Activated T-cell treated with anti-CD3 and anti-CD28 coated beads for 48 hours (primary cell): ENCODE data around the gene CRTAC1.
"Not testable (repeated sequence)": the region's sequence is repeated elsewhere in the genome, so short reads cannot be mapped to it uniquely, and the experiment has no call there.

Experiments
- DNase-seq: peaks from one replicate; pipeline ENCODE4 v3.0.0-alpha.2; 2020; ENCODE audit warnings: low read depth

The CRTAC1 gene

DNA sequence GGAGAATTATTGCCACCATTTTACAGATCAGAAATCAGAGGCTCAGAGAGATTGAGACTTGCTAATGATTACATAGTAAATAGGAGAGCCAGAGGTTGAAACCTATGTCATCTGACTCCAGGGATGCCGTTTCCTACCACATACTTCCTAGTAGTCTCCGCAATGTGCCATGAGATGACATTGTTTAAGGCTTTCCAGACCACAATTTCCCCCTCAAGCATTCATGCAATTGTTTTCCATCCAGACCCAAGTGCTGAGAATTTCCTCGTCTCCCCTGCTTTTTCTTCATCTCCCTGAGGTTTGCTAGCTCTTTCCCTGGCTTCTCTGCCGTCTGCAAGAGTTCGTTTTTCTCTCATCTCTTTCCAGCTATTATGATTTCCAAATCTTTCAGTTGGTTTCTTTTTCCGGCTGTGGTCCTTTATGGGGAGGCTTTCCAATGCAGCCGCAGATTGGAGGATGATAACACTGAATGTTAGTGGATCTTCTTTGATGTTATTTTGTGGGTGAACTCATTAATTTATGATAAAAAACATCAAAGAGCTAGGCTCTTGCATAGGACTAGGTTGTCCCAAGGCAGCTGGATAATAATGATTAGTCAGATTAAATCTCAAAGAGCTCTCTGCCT, 187.7 kb downstream of the CRTAC1 start:
- DNase-seq, result no peak

- DNase-seq, result not testable (repeated sequence)
Observed at GRCh38 chr10:97842114-97842513, 188.3 kb downstream of the CRTAC1 start.

DNA sequence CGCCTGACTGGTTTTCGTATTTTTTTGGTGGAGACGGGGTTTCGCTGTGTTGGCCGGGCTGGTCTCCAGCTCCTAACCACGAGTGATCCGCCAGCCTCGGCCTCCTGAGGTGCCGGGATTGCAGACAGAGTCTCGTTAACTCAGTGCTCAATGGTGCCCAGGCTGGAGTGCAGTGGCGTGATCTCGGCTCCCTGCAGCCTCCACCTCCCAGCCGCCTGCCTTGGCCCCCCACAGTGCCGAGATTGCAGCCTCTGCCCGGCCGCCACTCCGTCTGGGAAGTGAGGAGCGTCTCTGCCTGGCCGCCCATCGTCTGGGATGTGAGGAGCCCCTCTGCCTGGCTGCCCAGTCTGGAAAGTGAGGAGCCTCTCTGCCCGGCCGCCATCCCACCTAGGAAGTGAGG, 189.3 kb downstream of the CRTAC1 start:
- DNase-seq, result not testable (repeated sequence)

DNA sequence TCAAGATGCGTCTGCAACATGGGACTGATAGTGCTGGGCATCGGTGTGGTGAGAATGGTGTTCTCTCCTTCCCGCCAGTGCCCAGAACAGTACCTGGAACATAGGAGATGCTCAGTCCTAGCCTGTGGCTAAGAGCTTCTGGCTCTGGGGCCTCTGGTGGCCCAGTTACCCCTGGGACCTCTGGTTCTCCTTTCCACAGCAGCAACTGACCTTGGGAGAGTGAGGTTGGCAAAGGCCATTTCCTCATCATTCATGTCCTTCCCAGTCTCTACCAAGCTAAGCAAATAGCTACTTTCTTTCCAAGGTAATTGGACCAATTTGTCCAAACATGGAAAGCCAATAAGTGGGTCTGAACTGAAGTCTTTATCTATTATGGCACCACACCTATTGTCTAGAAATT, 192.3 kb downstream of the CRTAC1 start:
- DNase-seq, result no peak

DNA sequence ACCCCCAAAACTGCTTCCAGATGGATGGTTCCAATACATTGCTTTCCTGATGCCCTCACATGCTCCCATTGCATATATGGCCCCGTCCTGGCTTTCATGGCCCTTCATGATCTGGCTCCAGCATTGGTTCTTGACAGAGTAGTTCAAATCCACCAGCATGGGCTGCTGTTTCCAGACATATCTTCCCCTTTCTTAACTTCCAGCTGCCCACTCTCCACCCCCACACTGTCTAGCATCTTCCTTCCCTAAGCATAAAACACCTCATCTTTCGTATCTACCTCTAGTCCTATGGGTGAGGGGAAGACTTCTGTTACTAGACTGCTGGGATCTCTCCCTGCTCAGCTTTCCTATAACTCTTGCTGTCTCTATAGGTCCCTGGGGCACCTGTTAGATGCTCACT, 194.0 kb downstream of the CRTAC1 start:
- no peak for DNase-seq

DNA sequence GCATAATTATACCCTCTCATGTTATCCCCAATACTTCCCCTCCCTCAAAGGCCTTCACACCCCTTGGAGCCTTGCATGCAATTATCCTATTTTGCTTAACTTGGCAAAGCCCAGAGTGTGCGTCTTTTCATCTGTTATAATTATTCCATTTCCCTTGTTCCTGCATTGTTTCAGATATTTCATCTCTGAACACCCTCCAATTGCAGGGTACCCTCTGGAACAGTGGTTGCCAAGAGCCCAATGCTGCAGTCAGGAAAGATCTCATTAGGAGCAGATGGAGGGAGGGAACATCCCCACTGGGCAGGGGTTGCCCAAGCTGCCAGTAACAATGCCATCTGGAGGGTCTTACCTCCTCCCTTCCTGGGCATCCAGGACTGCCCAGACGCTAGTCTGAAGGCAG, 199.2 kb downstream of the CRTAC1 start:
- DNase-seq, result no peak

DNA sequence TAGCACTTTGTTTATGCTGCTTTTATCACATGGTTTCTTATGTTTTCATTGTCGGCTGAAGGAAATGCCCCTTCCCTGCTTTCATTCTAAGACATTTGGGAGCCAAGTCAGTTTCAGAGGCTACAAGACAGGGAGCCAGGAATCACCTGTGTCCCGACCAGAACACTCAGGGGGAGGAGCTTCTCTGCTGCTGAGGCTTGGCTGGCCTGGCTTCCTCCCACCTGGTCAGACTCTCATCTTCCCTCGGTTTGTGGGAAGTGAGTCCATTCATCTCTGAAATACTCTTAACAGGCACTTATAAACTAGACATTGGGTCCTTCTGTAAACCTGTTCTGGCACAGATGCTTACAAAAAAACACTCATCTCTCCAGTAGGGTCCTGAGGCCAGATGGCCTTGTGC, 200.4 kb downstream of the CRTAC1 start:
- DNase-seq, result no peak

DNA sequence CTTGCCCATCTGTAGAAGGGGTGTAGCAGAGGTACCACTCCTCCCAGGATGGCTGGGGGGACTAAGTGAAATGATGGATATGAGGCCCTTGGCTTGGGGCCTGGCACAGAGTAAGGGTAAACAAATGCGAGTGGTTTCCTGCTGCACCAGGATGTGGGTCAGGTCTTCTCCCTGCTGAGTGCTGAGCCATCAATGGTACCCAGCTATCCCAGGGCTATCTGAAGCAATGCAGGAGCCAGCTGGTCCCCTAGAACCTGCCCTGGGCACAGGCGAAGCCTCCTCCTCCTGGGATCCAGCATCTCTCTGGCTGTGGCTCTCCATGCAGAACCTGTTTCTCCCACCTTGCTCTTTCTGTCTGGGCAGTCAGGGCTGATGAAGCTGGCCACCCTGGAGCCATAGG, 201.7 kb downstream of the CRTAC1 start:
- no peak for DNase-seq

- DNase-seq, result no peak
Observed at GRCh38 chr10:97827702-97828291, 202.6 kb downstream of the CRTAC1 start.

- DNase-seq, result no peak
Observed at GRCh38 chr10:97826892-97827291, 203.5 kb downstream of the CRTAC1 start.

- DNase-seq, result no peak
Observed at GRCh38 chr10:97825020-97825760, 205.2 kb downstream of the CRTAC1 start.

DNA sequence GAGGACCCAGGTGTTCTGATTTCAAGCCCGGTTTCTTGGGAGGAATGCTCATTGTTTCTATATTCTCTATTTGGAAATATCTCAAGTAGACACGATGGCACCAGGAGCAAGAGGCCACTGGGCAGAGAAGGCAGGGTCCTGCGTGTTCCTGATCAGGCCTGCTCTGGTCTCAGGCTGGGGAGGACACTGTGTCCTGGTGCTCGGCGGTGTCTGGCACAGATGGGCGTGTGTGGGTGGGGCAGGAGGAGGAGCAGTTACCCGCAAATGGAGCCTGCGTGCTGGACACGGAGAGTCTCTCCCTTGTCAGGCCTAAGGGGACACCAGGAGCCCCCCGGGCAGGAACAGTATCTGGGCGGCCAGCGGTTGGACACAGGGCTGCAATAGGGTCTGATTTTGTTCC, 206.7 kb downstream of the CRTAC1 start:
- DNase-seq, result no peak

DNA sequence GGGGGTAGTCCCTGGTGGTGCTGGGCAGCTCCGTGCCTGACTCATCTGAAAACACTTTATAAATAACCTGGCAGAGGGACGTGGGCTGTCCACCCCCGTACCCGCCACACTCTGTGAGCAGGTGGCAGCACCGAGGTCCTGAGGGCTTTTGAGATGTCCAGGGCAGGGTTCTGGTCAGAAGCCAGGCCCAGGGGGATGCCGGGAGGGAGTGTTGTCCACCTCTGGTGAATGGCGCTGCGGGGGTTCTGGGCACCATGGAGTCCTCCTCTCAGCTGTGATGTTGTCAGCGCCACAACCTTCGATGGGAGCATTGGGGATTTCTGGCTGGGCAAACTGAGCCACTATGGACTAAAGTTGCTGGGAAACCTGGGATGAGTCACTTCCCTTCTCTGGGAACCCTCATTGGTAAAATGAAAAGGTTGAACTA, 208.1 kb downstream of the CRTAC1 start:
- DNase-seq, result no peak

DNA sequence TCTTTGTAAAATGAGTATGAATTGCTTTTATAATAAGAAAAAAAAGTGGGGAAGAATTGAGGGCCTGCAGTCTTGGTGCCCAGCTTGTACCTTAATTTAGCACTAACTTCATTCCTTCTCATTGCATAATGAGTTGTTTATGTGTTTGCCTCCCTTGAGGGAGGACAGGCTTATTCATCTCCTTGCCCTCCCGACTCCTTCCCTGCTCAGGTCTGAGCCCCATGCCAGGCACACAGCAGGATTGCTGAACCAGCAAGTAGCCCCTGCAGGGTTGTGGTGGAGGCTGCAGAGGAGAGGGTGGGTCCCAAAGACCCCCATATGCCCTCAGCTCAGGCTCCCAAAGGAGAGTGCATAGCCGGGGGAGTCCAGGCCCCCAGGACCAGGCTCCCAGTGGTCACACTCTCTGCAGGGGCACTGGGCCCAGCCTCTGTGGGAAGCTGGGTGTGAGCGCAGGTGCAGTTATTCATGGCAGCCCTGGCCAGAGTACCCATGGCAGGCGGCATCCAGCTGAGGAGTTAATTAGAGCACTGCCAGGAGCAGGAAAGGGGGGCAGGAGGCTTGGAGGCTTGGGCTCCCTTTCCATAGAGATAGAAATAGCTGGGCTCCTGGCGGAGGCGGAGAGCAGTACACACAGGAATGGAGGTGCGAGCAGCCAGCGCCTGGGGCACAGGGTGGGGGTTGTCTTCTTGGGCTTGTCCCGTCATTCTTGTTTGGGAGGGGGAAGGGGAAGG, 208.9 kb downstream of the CRTAC1 start:
- DNase-seq, result no peak

- no peak for DNase-seq
Observed at GRCh38 chr10:97820096-97820704, 210.2 kb downstream of the CRTAC1 start.

- no peak for DNase-seq
Observed at GRCh38 chr10:97818572-97818971, 211.8 kb downstream of the CRTAC1 start.

DNA sequence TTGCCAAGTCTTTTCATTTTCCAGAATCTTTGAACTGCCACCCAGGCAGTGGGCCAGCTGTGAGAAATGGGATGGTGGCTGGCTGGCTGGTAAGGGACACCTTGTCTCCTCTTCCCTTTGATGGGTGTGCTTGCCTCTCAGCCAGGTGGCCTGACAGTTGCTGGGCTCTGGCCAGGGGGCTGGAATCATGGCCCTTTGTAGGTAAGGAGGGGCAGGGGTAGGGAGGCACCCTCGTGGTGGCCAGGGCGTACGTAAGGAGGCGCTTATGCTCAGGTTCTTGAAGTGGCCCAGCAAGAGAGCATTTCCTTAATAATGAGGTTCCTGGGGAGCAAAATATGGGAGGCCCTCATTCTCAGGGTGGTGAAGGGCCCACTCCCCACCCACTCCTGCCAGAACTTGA, 213.8 kb downstream of the CRTAC1 start:
- no peak for DNase-seq
